IMR-90 (cell line): ENCODE data around the gene ITCH. TPM values are rescaled to one million over a fixed set of nuclear protein-coding genes. Genes with fewer than 3 reads are reported as not detected.

ENCODE experiments used
- ATAC-seq: fragments of 200-7000 bp; cut with Tn5 transposase; 2 replicates; pipeline ENCODE4 v1.9.1; 2020; ENCODE audit warnings: low read depth, mild to moderate bottlenecking, moderate library complexity
- BruUV-seq: library from RNA; stranded (reverse); fragments of 400-500 nt; replicated peaks from 2 replicates; lab custom pipeline; 2021; lab: Mats Ljungman, UMichigan
- CTCF ChIA-PET: fragments of 300-600 bp; formaldehyde crosslinking; extraction: SDS; loops from one replicate; lab custom pipeline; 2021; ENCODE audit warnings: antibody characterized with exemption; lab: Yijun Ruan, JAX
- POLR2A ChIA-PET: fragments of 300-600 bp; sonication (Branson Sonifier 250); formaldehyde crosslinking; loops from one replicate; lab custom pipeline; 2022; ENCODE audit warnings: antibody characterized with exemption; ENCODE audit not compliant: unreplicated experiment; lab: Charles Lee
- DNase-seq: peaks from one replicate; pipeline ENCODE4 v3.0.0; 2013
- H2AFZ ChIP-seq: replicated peaks from 2 replicates; pipeline ENCODE3; 2013; ENCODE audit warnings: low read length, mild to moderate bottlenecking; ENCODE audit not compliant: poor library complexity
- H2AK5ac ChIP-seq: 2 replicates; pipeline ENCODE4 v1.6.1; 2013; ENCODE audit warnings: low read depth, low read length, inconsistent platforms
- H2AK9ac ChIP-seq: replicated peaks from 2 replicates; pipeline ENCODE3; 2013; ENCODE audit warnings: mild to moderate bottlenecking, low read depth, low read length, moderate library complexity; ENCODE audit not compliant: poor library complexity
- H2BK120ac ChIP-seq: 2 replicates; pipeline ENCODE4 v1.6.1; 2013; ENCODE audit warnings: low read depth, low read length, inconsistent platforms
- H2BK15ac ChIP-seq: 3 replicates; pipeline ENCODE4 v1.6.1; 2013; ENCODE audit warnings: low read depth, low read length, inconsistent platforms
- H2BK20ac ChIP-seq: 2 replicates; pipeline ENCODE4 v1.6.1; 2013; ENCODE audit warnings: low read depth, mild to moderate bottlenecking, inconsistent platforms, low read length, moderate library complexity
- H2BK5ac ChIP-seq: 2 replicates; pipeline ENCODE4 v1.6.1; 2013; ENCODE audit warnings: mild to moderate bottlenecking, low read depth, low read length, inconsistent platforms; ENCODE audit not compliant: poor library complexity, severe bottlenecking
- H3K14ac ChIP-seq: replicated peaks from 2 replicates; pipeline ENCODE4 v1.6.1; 2013; ENCODE audit warnings: low read depth, low read length, inconsistent platforms
- H3K18ac ChIP-seq: 2 replicates; pipeline ENCODE4 v1.6.1; 2013; ENCODE audit warnings: low read depth, low read length, control low read depth
- H3K23ac ChIP-seq: 2 replicates; pipeline ENCODE4 v1.6.1; 2013; ENCODE audit warnings: low read depth, low read length, inconsistent platforms
- H3K27ac ChIP-seq: 2 replicates; pipeline ENCODE4 v1.5.1; 2013; ENCODE audit warnings: mild to moderate bottlenecking, control low read depth, low read length; ENCODE audit not compliant: insufficient read depth
- H3K27me3 ChIP-seq: 2 replicates; pipeline ENCODE4 v1.6.1; 2013; ENCODE audit warnings: low read length; ENCODE audit not compliant: control insufficient read depth, insufficient read depth
- H3K36me3 ChIP-seq: 2 replicates; pipeline ENCODE4 v1.6.1; 2013; ENCODE audit warnings: low read length, mixed read lengths; ENCODE audit not compliant: control insufficient read depth, insufficient read depth
- H3K4ac ChIP-seq: 2 replicates; pipeline ENCODE4 v1.6.1; 2013; ENCODE audit warnings: low read depth, low read length, inconsistent platforms
- H3K4me1 ChIP-seq: 2 replicates; pipeline ENCODE4 v1.6.1; 2013; ENCODE audit warnings: low read length, mixed read lengths; ENCODE audit not compliant: control insufficient read depth, insufficient read depth
- H3K4me2 ChIP-seq: 2 replicates; pipeline ENCODE4 v1.6.1; 2013; ENCODE audit warnings: low read depth, mild to moderate bottlenecking, control low read depth, low read length, moderate library complexity
- H3K4me3 ChIP-seq: 2 replicates; pipeline ENCODE4 v1.5.1; 2013; ENCODE audit warnings: low read depth, mild to moderate bottlenecking, control low read depth, low read length, moderate library complexity; ENCODE audit not compliant: insufficient read depth
- H3K56ac ChIP-seq: 2 replicates; pipeline ENCODE4 v1.6.1; 2013; ENCODE audit warnings: low read length, inconsistent platforms; ENCODE audit not compliant: insufficient read depth; ENCODE audit errors: extremely low read depth
- H3K79me1 ChIP-seq, 2 experiments: 2 replicates each; pipeline ENCODE4 v1.6.1; 2013; ENCODE audit warnings: low read length in 2 of 2, inconsistent platforms in 1 of 2, low read depth in 1 of 2
- H3K9ac ChIP-seq: 2 replicates; pipeline ENCODE4 v1.6.1; 2013; ENCODE audit warnings: low read depth, low read length, control low read depth
- H3K9me1 ChIP-seq: 2 replicates; pipeline ENCODE4 v1.6.1; 2013; ENCODE audit warnings: low read length, inconsistent platforms; ENCODE audit not compliant: insufficient read depth
- H3K9me3 ChIP-seq: 2 replicates; pipeline ENCODE4 v1.6.1; 2013; ENCODE audit warnings: low read length; ENCODE audit not compliant: control insufficient read depth, insufficient read depth
- H4K20me1 ChIP-seq: 2 replicates; pipeline ENCODE4 v1.6.1; 2013; ENCODE audit warnings: low read length, inconsistent platforms; ENCODE audit not compliant: insufficient read depth
- H4K5ac ChIP-seq: 2 replicates; pipeline ENCODE4 v1.6.1; 2013; ENCODE audit warnings: mild to moderate bottlenecking, low read depth, low read length, control low read depth
- H4K8ac ChIP-seq, 2 experiments: 2 replicates each; pipeline ENCODE4 v1.6.1; 2013; ENCODE audit warnings: low read depth in 2 of 2, low read length in 2 of 2, control low read depth in 1 of 2, inconsistent platforms in 1 of 2
- H4K91ac ChIP-seq: 2 replicates; pipeline ENCODE4 v1.6.1; 2013; ENCODE audit warnings: low read depth, low read length, inconsistent platforms; ENCODE audit not compliant: insufficient read depth
- BHLHE40 ChIP-seq: fragments of 150-350 bp; IDR thresholded peaks from 2 replicates; pipeline ENCODE4 v1.6.1; 2016; ENCODE audit warnings: mild to moderate bottlenecking, low read depth, low read length
- CHD1 ChIP-seq: IDR thresholded peaks from 2 replicates; pipeline ENCODE4 v1.6.1; 2012; ENCODE audit warnings: low read depth, low read length, improper control_type of control experiment
- CTCF ChIP-seq: conservative IDR thresholded peaks from 2 replicates; pipeline ENCODE4 v1.5.1; 2012; ENCODE audit warnings: mild to moderate bottlenecking, low read depth, low read length, improper control_type of control experiment
- FOS ChIP-seq: fragments of 150-350 bp; IDR thresholded peaks from 2 replicates; pipeline ENCODE4 v1.6.1; 2016; ENCODE audit warnings: low read depth, low read length
- MAZ ChIP-seq: IDR thresholded peaks from 2 replicates; pipeline ENCODE4 v1.6.1; 2012; ENCODE audit warnings: low read depth, mild to moderate bottlenecking, low read length, improper control_type of control experiment, moderate library complexity, borderline replicate concordance
- RCOR1 ChIP-seq: IDR thresholded peaks from 2 replicates; pipeline ENCODE4 v1.6.1; 2012; ENCODE audit warnings: mild to moderate bottlenecking, low read length, improper control_type of control experiment; ENCODE audit not compliant: insufficient replicate concordance
- RFX5 ChIP-seq: IDR thresholded peaks from 2 replicates; pipeline ENCODE4 v1.8.0; 2012; ENCODE audit warnings: low read depth, mild to moderate bottlenecking, low read length, moderate library complexity
- SMC3 ChIP-seq: fragments of 150-350 bp; IDR thresholded peaks from 2 replicates; pipeline ENCODE4 v1.6.1; 2016; ENCODE audit warnings: low read depth, mild to moderate bottlenecking, antibody characterized with exemption, low read length, moderate library complexity
- WGBS, 2 experiments: methylation state at CpG; one replicate each; pipeline versions ENCODE4 v1.1.5 to v1.1.7; 2013; ENCODE audit warnings: missing lambda C conversion rate in 2 of 2; ENCODE audit not compliant: insufficient read length in 1 of 2; ENCODE audit errors: extremely low coverage in 2 of 2; 5-methylcytosine and 5-hydroxymethylcytosine counted together
- dilution Hi-C: fragments of 300-500 bp; cut with HindIII; formaldehyde crosslinking; loops from one replicate; pipeline ENCODE4 v1.14.3; 2018; ENCODE audit warnings: low sequenced_read_pairs; ENCODE audit not compliant: unreplicated experiment
- in situ Hi-C: fragments of 300-500 bp; cut with MboI; formaldehyde crosslinking; loops from 3 replicates; pipeline ENCODE4 v1.14.3; 2019; ENCODE audit warnings: low sequenced_read_pairs, inconsistent platforms, mixed read lengths
- intact Hi-C: fragments of 100-400 bp; cut with micrococcal nuclease; formaldehyde crosslinking; loops from 2 replicates; pipeline ENCODE4 v1.10.0; 2022
- polyA plus RNA-seq, 3 experiments: library from polyadenylated mRNA; depleted of rRNA; stranded (reverse); fragments of >200 nt; gene quantifications; 2 replicates each; pipeline ENCODE4 v1.2.3, GENCODE V29; 2012; ENCODE audit warnings: low replicate concordance in 1 of 3
- total RNA-seq: library from RNA; depleted of rRNA; stranded (reverse); fragments of >200 nt; gene quantifications from 2 replicates; pipeline ENCODE4 v1.2.3, GENCODE V29; 2012

ITCH gene
- total and polyA plus RNA-seq, 2 of the 4 experiments (the other 2 are of a cell fraction), result 12.7 to 94.6 TPM

DNA sequence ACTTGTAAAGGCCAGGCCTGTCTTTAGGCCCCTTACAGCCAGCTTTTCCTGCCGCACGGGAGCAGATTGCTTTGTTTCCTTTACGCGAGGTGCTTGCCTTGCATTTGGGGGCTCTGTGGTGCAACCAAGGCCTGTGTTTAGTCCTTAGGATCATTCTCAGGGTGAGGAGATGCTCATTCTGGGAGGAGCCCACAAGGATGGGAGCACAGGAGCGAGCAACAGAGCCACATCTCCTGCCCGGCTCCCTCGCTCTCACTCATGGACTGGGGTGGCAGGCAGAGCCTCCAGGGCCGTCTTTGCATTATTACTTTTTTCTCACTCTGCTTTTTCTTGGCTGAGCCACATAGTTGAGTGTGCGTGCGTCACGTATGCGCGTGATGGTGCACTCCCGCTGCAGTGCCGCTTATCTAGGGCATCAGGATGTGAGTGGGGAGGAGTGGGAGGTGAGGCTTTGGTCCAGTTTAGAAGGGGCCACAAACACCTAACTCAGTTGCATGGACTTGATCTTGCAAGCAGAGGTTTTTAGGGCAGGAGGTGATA lies 172.3 kb downstream of the ITCH start:
- Histone ChIP-seq H3K4me1 (no peaks in the 10 kb centered on the region), H3K79me1 (peaks cover 32 to 75% of the 10 kb centered on the region in 2 experiments), H4K91ac (no peak overlapping the region), H2BK20ac (no peak overlapping the region), H2AFZ (no peak overlapping the region), H2AK5ac (no peak overlapping the region), H3K4ac (no peak overlapping the region), H4K20me1 (peaks cover 26% of the 10 kb centered on the region), H3K9ac (no peak overlapping the region), H3K27me3 (no peaks in the 10 kb centered on the region), H4K8ac (no peak overlapping the region), H3K36me3 (peaks cover 75% of the 10 kb centered on the region), H3K56ac (no peak overlapping the region), H3K27ac (no peak overlapping the region), H3K4me2 (no peak overlapping the region), H2BK120ac (no peak overlapping the region), H3K23ac (no peak overlapping the region), H4K5ac (no peak overlapping the region), H3K9me3 (no peaks in the 10 kb centered on the region), H2BK5ac (no peak overlapping the region), H3K9me1 (peaks cover 18% of the 10 kb centered on the region), H2BK15ac (no peak overlapping the region), H2AK9ac (no peak overlapping the region), H3K18ac (no peak overlapping the region), H3K4me3 (no peak overlapping the region), H3K14ac (no peak overlapping the region)
- intact Hi-C loops (loop anchor here (5.0 kb wide), 1 partner anchor 172 kb away; no protein-coding TSS in a partner anchor), in situ Hi-C loops (no loop called here), dilution Hi-C loops (no loop called here)
- 90% methylated on average over 2 of the region's 15 CpGs; no CpG with 5 or more reads in 1 of the 2 experiments for WGBS, 2 experiments
- CTCF ChIA-PET, result interaction anchor here (1.1 kb wide), 1 partner anchor 223 kb away, joined by 4 read pairs; no protein-coding TSS in a partner anchor
- POLR2A ChIA-PET, result no interaction called here
- BruUV-seq, result no TSS peak
- ATAC-seq, result no peak
- DNase-seq, result no peak
- no peak for TF ChIP-seq SMC3
- TF ChIP-seq CHD1, result no peak
- no peak for TF ChIP-seq MAZ
- no peak for TF ChIP-seq RFX5
- no peak for TF ChIP-seq FOS
- no peak for TF ChIP-seq RCOR1
- TF ChIP-seq CTCF, result no peak
- no peak for TF ChIP-seq BHLHE40
